A673 (cell line): ENCODE measurements around the gene ARHGEF6. TPM values are rescaled to one million over a fixed set of nuclear protein-coding genes. Genes with fewer than 3 reads are reported as not detected.

Experiments used
- BruUV-seq: library from RNA; stranded (reverse); fragments of 400-500 nt; replicated peaks from 2 replicates; lab custom pipeline; 2021; lab: Mats Ljungman, UMichigan
- CTCF ChIA-PET: fragments of 300-600 bp; sonication (Branson Sonifier 250); formaldehyde crosslinking; loops from one replicate; lab custom pipeline; 2022; ENCODE audit warnings: antibody characterized with exemption; lab: Charles Lee
- POLR2A ChIA-PET: fragments of 300-600 bp; sonication (Branson Sonifier 250); formaldehyde crosslinking; loops from one replicate; lab custom pipeline; 2022; ENCODE audit warnings: antibody characterized with exemption; ENCODE audit not compliant: low non-redundant PET; lab: Charles Lee
- DNase-seq: peaks from one replicate; pipeline ENCODE4 v3.0.0-alpha.2; 2015; ENCODE audit warnings: low spot score
- H3K27ac ChIP-seq: fragments of 200-600 bp; sonication (generic); 2 replicates; pipeline ENCODE4 v1.5.1; 2016; ENCODE audit warnings: mixed run types, low read depth, mild to moderate bottlenecking, mixed read lengths, antibody characterized with exemption, low read length; ENCODE audit not compliant: poor library complexity, severe bottlenecking
- H3K27me3 ChIP-seq: fragments of 200-600 bp; sonication (generic); replicated peaks from 2 replicates; pipeline ENCODE4 v1.6.1; 2017; ENCODE audit warnings: mixed run types, low read depth, mild to moderate bottlenecking, mixed read lengths, antibody characterized with exemption, low read length; ENCODE audit not compliant: insufficient read depth, poor library complexity
- H3K36me3 ChIP-seq: fragments of 200-600 bp; sonication (generic); 2 replicates; pipeline ENCODE4 v1.6.1; 2016; ENCODE audit warnings: mixed run types, mild to moderate bottlenecking, mixed read lengths, antibody characterized with exemption, low read length; ENCODE audit not compliant: insufficient read depth, poor library complexity, severe bottlenecking
- H3K4me1 ChIP-seq: fragments of 200-600 bp; sonication (generic); 2 replicates; pipeline ENCODE4 v1.6.1; 2017; ENCODE audit warnings: mixed run types, mild to moderate bottlenecking, mixed read lengths, antibody characterized with exemption, low read length; ENCODE audit not compliant: insufficient read depth, poor library complexity, severe bottlenecking
- H3K4me3 ChIP-seq: fragments of 200-600 bp; sonication (generic); 2 replicates; pipeline ENCODE4 v1.5.1; 2016; ENCODE audit warnings: low read depth, mixed run types, mild to moderate bottlenecking, mixed read lengths, low read length; ENCODE audit not compliant: poor library complexity, severe bottlenecking
- H3K9me3 ChIP-seq: fragments of 200-600 bp; sonication (generic); 2 replicates; pipeline ENCODE4 v1.6.1; 2016; ENCODE audit warnings: mixed run types, low read depth, mild to moderate bottlenecking, mixed read lengths, antibody characterized with exemption, low read length; ENCODE audit not compliant: poor library complexity, severe bottlenecking
- CTCF ChIP-seq: fragments of 300-800, 200-600 bp; sonication (generic); conservative IDR thresholded peaks from 2 replicates; pipeline ENCODE4 v1.5.1; 2017; ENCODE audit warnings: low read depth, mild to moderate bottlenecking, antibody characterized with exemption, low read length, moderate library complexity, mixed read lengths
- EZH2 ChIP-seq: fragments of 200-600 bp; sonication (generic); IDR thresholded peaks from 2 replicates; pipeline ENCODE4 v1.6.1; 2017; ENCODE audit warnings: borderline replicate concordance, low read depth, mild to moderate bottlenecking, mixed read lengths, antibody characterized with exemption, low read length; ENCODE audit not compliant: poor library complexity, severe bottlenecking
- intact Hi-C: fragments of 100-400 bp; cut with micrococcal nuclease; formaldehyde crosslinking; loops from one replicate; pipeline ENCODE4 v1.10.0; 2022; ENCODE audit not compliant: unreplicated experiment
- total RNA-seq: library from RNA; stranded (reverse); gene quantifications from 2 replicates; pipeline ENCODE4 v1.2.3, GENCODE V29; 2021

The ARHGEF6 gene
- total RNA-seq, 1 experiment from 2014 or later = 11.4 TPM

GRCh38 chrX:136697156-136697555, 83.6 kb downstream of the ARHGEF6 start:
- H3K4me1 ChIP-seq = no peaks in the 10 kb centered on the region
- no peak overlapping the region for H3K27ac ChIP-seq
- intact Hi-C loops = loop anchor here (10.0 kb wide), 4 partner anchors 122 to 662 kb away; no protein-coding TSS in a partner anchor
- TF ChIP-seq EZH2 (no peak), CTCF (no peak)
- BruUV-seq = no TSS peak
- H3K9me3 ChIP-seq = no peaks in the 10 kb centered on the region
- CTCF ChIA-PET = no interaction called here
- POLR2A ChIA-PET = interaction anchor here (0.6 kb wide), 1 partner anchor 1978 kb away, joined by 3 read pairs; no protein-coding TSS in a partner anchor
- DNase-seq = no peak
- H3K27me3 ChIP-seq = no peaks in the 10 kb centered on the region
- H3K4me3 ChIP-seq = no peak overlapping the region
- H3K36me3 ChIP-seq = no peaks in the 10 kb centered on the region

- no peaks in the 10 kb centered on the region for H3K27me3 ChIP-seq
- BruUV-seq = no TSS peak
- H3K4me3 ChIP-seq = no peak overlapping the region
- no peaks in the 10 kb centered on the region for H3K4me1 ChIP-seq
- DNase-seq = peak; percentile 74
- no peaks in the 10 kb centered on the region for H3K36me3 ChIP-seq
- TF ChIP-seq CTCF (peak; percentile 78), EZH2 (no peak)
- no peaks in the 10 kb centered on the region for H3K9me3 ChIP-seq
- POLR2A ChIA-PET = no interaction called here
- CTCF ChIA-PET = interaction anchor here (1.0 to 1.3 kb wide), 3 partner anchors 12 to 666 kb away, joined by 3 to 6 read pairs (median 5); no protein-coding TSS in a partner anchor
- intact Hi-C loops = loop anchor here (1.0 to 10.0 kb wide), 5 partner anchors 86 to 660 kb away; no protein-coding TSS in a partner anchor
- peak overlapping the region; percentile 10 for H3K27ac ChIP-seq
Measured at GRCh38 chrX:136694431-136695087, 86.2 kb downstream of the ARHGEF6 start.

- CTCF ChIA-PET = no interaction called here
Measured at GRCh38 chrX:136692271-136692670, 88.5 kb downstream of the ARHGEF6 start.

More at GRCh38 chrX:136692271-136692670, 88.5 kb downstream of the ARHGEF6 start:
- no TSS peak for BruUV-seq
- DNase-seq = no peak
- H3K9me3 ChIP-seq = no peaks in the 10 kb centered on the region
- intact Hi-C loops = loop anchor here (10.0 kb wide), 4 partner anchors 117 to 657 kb away; no protein-coding TSS in a partner anchor
- POLR2A ChIA-PET = no interaction called here
- H3K27me3 ChIP-seq = no peaks in the 10 kb centered on the region
- no peak overlapping the region for H3K4me3 ChIP-seq
- H3K27ac ChIP-seq = no peak overlapping the region
- H3K36me3 ChIP-seq = no peaks in the 10 kb centered on the region
- no peaks in the 10 kb centered on the region for H3K4me1 ChIP-seq
- TF ChIP-seq EZH2 = no peak
- no peak for TF ChIP-seq CTCF
